HTR-8/SVneo (cell line): ENCODE measurements around the gene SMIM41.
"Not testable (repeated sequence)": the region's sequence is repeated elsewhere in the genome, so short reads cannot be mapped to it uniquely, and the experiment has no call there.

Source experiments
- DNase-seq: peaks from one replicate; pipeline ENCODE4 v3.0.0; 2011; ENCODE audit warnings: low spot score, mixed read lengths; ENCODE audit not compliant: insufficient read length
- FAIRE-seq: peaks from 2 replicates; lab custom pipeline; 2011; peaks lifted over from hg19 to GRCh38; lab: Jason Lieb, UNC

SMIM41 gene

GRCh38 chr12:52082988-52083637 lies 3.6 kb downstream of the SMIM41 start:
- DNase-seq = peak; percentile 81
- FAIRE-seq = no peak

- DNase-seq (no peak), FAIRE-seq (peak; percentile 86)
Observed at GRCh38 chr12:52083638-52083996, 4.1 kb downstream of the SMIM41 start.

- no peak for FAIRE-seq
- DNase-seq = no peak
Observed at GRCh38 chr12:52084491-52085231, 5.2 kb downstream of the SMIM41 start.

- no peak for DNase-seq
- FAIRE-seq = no peak
Observed at GRCh38 chr12:52085682-52086180, 6.2 kb downstream of the SMIM41 start.

- DNase-seq (no peak), FAIRE-seq (no peak)
Observed at GRCh38 chr12:52086366-52086765, 6.9 kb downstream of the SMIM41 start.

- FAIRE-seq = no peak
- DNase-seq = no peak
Observed at GRCh38 chr12:52086944-52087835, 7.7 kb downstream of the SMIM41 start.

- DNase-seq (no peak), FAIRE-seq (no peak)
Observed at GRCh38 chr12:52087961-52088820, 8.7 kb downstream of the SMIM41 start.

- FAIRE-seq (no peak), DNase-seq (no peak)
Observed at GRCh38 chr12:52089491-52089890, 10.0 kb downstream of the SMIM41 start.

GRCh38 chr12:52090291-52090690 lies 10.8 kb downstream of the SMIM41 start:
- no peak for DNase-seq

GRCh38 chr12:52091061-52091460 lies 11.6 kb downstream of the SMIM41 start:
- FAIRE-seq = no peak
- DNase-seq = no peak

More at GRCh38 chr12:52090291-52090690, 10.8 kb downstream of the SMIM41 start:
- FAIRE-seq = no peak

- FAIRE-seq (no peak), DNase-seq (no peak)
Observed at GRCh38 chr12:52091869-52092268, 12.4 kb downstream of the SMIM41 start.

- DNase-seq = no peak
Observed at GRCh38 chr12:52093346-52093745, 13.8 kb downstream of the SMIM41 start.

GRCh38 chr12:52096332-52097044 lies 17.0 kb downstream of the SMIM41 start:
- no peak for DNase-seq
- no peak for FAIRE-seq

More at GRCh38 chr12:52093346-52093745, 13.8 kb downstream of the SMIM41 start:
- FAIRE-seq = no peak

GRCh38 chr12:52097045-52097666 lies 17.7 kb downstream of the SMIM41 start:
- no peak for FAIRE-seq
- DNase-seq = no peak

- FAIRE-seq, DNase-seq: not testable (repeated sequence)
Observed at GRCh38 chr12:52104431-52105089, 25.1 kb downstream of the SMIM41 start.

GRCh38 chr12:52116222-52117125 lies 37.0 kb downstream of the SMIM41 start:
- DNase-seq, FAIRE-seq: not testable (repeated sequence)
